DMS53 treated with DMSO at 0.1 percent for 48 hours (cell line): Measurements from ENCODE around the gene SPEM3.

ENCODE experiments used
- DNase-seq: peaks from one replicate; lab custom pipeline; 2025; ENCODE audit not compliant: unreplicated experiment; lab: John Stamatoyannopoulos, UW

SPEM3 gene

GRCh38 chr17:7440113-7440833, 11.6 kb downstream of the SPEM3 start:
- peak; percentile 38 for DNase-seq

- DNase-seq, result no peak
Measured at GRCh38 chr17:7440834-7441195, 12.2 kb downstream of the SPEM3 start.

DNA sequence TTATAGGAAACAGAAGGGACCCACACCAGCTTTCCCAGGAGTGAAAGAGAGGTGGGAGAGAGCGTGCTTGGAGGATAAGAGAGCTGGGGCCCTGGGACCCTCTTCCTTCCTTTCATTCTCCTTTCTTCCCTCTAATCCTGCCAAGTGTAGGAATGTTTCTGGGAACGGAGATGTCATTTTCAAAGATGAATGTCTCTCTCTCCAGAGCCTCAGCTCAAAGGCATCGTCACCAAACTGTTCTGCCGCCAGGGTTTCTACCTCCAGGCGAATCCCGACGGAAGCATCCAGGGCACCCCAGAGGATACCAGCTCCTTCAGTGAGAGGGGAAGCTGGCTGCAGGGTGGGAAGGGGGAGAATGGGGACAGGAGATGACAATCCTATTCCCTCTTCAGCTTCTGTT, 12.6 kb downstream of the SPEM3 start:
- no peak for DNase-seq

- no peak for DNase-seq
Measured at GRCh38 chr17:7442142-7442541, 13.5 kb downstream of the SPEM3 start.

- no peak for DNase-seq
Measured at GRCh38 chr17:7443499-7444485, 15.1 kb downstream of the SPEM3 start.

DNA sequence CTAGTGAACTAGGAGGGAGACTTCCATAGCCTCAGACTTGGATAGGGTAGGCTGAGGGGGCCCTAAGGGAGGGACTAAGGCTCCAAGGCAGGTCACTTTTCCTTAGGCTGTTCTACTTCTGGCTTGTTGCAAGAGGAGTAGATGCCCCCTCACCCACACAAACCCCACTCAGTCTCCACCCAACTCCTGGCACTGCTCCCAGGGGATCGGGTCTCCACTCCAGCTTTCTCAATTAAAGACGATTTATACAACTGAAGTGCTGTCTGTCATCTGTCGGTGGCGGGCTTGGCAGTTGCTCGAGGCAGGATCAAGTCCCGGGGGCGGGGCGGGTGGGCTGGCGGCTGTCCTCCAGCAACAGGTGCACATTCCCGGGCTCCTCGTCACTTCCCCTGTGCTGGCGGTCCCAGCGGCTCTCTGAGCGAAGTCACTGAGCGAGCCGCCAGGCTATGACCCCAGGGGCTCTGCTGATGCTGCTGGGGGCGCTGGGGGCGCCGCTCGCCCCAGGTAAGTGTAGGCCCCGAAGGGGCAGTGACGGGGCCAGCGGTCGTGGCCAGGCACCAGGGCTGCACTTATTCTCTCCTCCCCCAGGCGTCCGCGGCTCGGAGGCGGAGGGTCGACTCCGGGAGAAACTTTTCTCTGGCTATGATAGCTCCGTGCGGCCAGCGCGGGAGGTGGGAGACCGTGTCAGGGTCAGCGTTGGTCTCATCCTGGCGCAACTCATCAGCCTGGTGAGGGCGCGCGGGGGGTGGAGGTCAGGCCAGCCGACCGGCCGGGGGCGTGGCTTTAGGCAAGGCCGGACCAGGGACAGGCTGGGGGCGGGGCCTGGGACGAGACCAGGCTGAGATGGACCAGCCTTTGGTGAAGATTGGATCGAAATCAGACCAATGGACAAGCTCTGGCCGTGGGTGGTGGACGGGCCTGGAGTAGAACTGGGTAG, 16.3 kb downstream of the SPEM3 start, which contains the start of gene CHRNB1:
Gene CHRNB1 (plus strand): TSS at position 380 of the 937 bp plus-strand sequence. CDS start 67 bp downstream, at position 447.
- DNase-seq, result peak; percentile 81

DNA sequence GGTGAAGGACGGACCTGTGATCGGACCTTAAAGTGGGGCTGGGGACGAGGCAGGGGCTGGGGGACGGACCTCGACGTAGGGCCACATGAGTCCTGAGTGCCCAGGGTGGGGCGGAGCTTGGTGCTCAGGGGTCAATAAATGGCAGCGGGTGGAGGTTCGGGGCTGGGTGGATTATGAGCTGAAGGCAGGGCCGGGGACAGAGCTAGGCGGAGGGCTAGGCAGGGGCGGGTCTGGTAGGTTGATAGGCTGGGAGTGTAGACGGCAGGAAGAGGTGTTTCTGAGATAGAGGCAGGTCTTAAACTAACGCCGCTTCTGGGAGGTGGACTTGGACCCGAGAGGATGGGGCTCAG, 16.9 kb downstream of the SPEM3 start:
- DNase-seq, result peak; percentile 81

- DNase-seq, result no peak
Measured at GRCh38 chr17:7448461-7448860, 19.8 kb downstream of the SPEM3 start.

GRCh38 chr17:7459961-7460545, 31.4 kb downstream of the SPEM3 start:
- no peak for DNase-seq

DNA sequence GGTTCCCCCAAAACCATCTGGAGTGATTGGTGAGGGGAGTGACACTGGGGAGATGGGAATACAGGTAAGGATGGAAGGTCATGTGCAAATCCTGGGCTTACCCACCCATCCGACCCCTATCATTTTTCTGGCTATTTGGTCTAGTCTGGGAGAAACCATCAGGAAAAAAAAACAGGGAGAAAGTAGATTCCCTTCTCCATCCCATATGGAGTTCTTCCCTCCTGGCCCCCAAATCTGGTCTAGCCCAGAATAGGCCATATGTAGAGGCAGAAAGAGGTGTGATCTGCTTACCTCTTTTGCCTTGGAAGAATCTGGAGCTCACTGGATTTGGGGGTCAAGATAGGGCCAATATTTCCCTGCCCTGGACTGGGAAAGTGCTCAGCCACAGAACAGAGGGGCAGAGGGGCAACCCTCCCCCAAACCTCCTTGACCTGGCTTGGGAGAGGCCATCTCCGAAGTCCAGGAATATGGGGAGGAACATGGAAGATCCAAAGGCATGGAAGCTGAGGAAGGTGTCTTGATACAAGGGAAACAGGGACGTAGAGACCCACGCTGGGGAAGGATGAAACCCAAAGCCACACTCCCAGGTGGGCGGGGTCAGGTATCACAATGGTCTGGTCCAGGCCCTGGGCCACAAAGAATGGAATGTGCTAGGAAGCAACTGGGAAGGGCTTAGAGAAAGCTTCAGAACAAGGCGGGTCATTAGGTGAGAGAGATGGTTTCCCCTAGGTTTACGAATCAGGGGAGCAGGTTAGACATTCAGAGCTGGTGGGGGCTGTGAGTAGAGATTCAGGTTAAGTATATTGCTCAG, 32.4 kb downstream of the SPEM3 start:
- DNase-seq, result no peak

- no peak for DNase-seq
Measured at GRCh38 chr17:7462474-7463371, 34.1 kb downstream of the SPEM3 start.

- no peak for DNase-seq
Measured at GRCh38 chr17:7463372-7463846, 34.8 kb downstream of the SPEM3 start.

GRCh38 chr17:7464081-7464480, 35.4 kb downstream of the SPEM3 start:
- no peak for DNase-seq

DNA sequence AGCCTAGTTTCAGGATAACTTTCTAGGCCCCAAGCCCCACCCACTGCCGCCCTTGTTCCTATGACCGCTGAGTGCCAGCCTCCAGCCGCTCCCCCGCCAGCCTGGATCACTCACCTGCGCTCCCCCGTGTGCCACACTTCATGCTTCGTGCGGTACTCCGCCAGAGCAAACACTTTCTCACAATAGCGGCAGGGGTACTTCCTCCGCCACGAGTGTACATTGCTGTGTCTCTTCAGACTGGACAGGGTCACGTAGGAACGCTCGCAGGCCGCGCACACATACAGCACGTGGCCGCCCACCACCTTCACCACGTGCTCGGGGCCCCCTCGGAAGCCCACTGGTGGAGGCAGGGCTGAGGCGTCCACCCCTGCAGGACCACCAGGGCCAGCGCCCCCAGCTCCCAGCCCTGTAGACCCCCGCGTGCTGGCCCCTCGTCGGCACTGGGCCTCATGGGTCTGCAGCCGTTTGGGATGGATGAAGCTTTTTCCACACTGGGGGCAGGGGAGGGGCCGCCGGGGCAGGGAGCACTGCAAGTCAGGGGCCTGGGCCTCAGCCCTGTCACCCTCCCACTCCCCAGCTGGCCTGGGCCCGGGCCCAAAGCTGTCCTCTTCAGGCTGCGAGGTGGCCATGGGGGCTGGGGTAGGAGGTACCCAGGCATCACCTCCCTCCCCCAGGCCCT, 37.1 kb downstream of the SPEM3 start:
- no peak for DNase-seq

DNA sequence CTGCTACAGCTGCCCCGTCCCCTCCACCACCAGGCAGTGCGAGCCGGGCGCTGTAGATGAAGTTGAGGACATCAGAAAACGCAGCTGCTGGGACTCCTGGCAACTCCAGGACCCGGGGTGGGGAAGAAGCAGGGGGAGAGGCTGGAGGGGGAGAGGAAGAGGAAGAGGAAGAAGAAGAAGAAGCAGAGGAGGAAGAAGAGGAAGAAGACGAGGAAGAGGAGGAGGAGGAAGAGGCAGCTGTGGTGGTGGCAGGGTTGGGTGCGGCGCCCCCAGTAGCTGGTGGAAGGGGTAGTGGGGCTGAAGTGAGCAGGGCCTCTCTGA, 37.6 kb downstream of the SPEM3 start:
- DNase-seq, result no peak

GRCh38 chr17:7466639-7467341, 38.1 kb downstream of the SPEM3 start:
- no peak for DNase-seq

- DNase-seq, result no peak
Measured at GRCh38 chr17:7467498-7467897, 38.8 kb downstream of the SPEM3 start.

DNA sequence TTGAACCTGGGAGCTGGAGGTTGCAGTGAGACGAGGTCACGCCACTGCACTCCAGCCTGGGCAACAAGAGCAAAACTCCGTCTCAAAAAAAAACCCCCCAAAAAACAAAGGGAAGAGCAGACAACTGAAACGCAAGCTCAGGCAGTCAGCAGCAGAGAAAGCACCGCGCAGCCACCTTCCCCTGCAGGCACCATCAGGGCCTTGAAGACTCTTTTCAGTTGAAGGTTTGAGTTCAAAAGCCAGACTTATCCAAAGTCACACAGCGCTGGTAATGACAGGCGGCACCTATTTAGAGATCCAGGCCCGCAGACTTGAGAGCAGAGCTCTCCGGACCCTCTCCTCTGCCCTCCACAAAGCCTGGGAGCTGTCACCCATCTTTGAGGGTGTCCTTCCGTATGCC, 39.6 kb downstream of the SPEM3 start:
- DNase-seq, result no peak
